ENCODE data around the gene AHNAK. TPM values are rescaled to one million over a fixed set of nuclear protein-coding genes. Genes with fewer than 3 reads are reported as not detected.

AHNAK gene
- total RNA-seq, 2 experiments from 2014 or later: 0.21 to 0.28 TPM

GRCh38 chr11:62514151-62514550 is 32.5 kb downstream of the AHNAK start:
- Histone ChIP-seq H3K9me3 (ENCODE audit: low read length) (no peaks in the 10 kb centered on the region), H3K79me2 (ENCODE audit: insufficient read depth, low read depth, low read length) (no peaks in the 10 kb centered on the region), H3K4me2 (ENCODE audit: low read length) (no peak overlapping the region), H3K9me2 (ENCODE audit: insufficient read depth, low read length) (no peaks in the 10 kb centered on the region), H2AFZ (ENCODE audit: low read length) (no peak overlapping the region), H4K20me1 (ENCODE audit: insufficient read depth, low read length) (no peaks in the 10 kb centered on the region), H3K27ac (ENCODE audit: low read depth, low read length, poor library complexity, severe bottlenecking) (no peak overlapping the region), H3K36me3 (ENCODE audit: insufficient read depth, low read length) (no peaks in the 10 kb centered on the region), H3K4me3 (ENCODE audit: low read depth, low read length, poor library complexity, severe bottlenecking) (no peak overlapping the region), H3K4me1 (ENCODE audit: insufficient read depth, low read length, poor library complexity, severe bottlenecking) (no peaks in the 10 kb centered on the region)
- intact Hi-C loops (cut with micrococcal nuclease; ENCODE audit: unreplicated experiment): no loop called here
- ChIA-PET POLR2A (no interaction called here), CTCF (ENCODE audit: unreplicated experiment) (no interaction called here)
- TF ChIP-seq, protein P1, sequence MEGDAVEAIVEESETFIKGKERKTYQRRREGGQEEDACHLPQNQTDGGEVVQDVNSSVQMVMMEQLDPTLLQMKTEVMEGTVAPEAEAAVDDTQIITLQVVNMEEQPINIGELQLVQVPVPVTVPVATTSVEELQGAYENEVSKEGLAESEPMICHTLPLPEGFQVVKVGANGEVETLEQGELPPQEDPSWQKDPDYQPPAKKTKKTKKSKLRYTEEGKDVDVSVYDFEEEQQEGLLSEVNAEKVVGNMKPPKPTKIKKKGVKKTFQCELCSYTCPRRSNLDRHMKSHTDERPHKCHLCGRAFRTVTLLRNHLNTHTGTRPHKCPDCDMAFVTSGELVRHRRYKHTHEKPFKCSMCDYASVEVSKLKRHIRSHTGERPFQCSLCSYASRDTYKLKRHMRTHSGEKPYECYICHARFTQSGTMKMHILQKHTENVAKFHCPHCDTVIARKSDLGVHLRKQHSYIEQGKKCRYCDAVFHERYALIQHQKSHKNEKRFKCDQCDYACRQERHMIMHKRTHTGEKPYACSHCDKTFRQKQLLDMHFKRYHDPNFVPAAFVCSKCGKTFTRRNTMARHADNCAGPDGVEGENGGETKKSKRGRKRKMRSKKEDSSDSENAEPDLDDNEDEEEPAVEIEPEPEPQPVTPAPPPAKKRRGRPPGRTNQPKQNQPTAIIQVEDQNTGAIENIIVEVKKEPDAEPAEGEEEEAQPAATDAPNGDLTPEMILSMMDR (conservative IDR thresholded peaks at IDR 0.05; ENCODE audit: low read length): no peak
- no peak for TF ChIP-seq EZH2phosphoT487 (IDR thresholded peaks at IDR 0.05; ENCODE audit: borderline replicate concordance, low read depth, low read length)
- DNase-seq (ENCODE audit: low spot score): no peak
- no TSS peak for BruUV-seq (replicated peaks)

GRCh38 chr11:62513626-62514025 is 33.0 kb downstream of the AHNAK start:
- Histone ChIP-seq H3K4me1 (ENCODE audit: insufficient read depth, low read length, poor library complexity, severe bottlenecking) (no peaks in the 10 kb centered on the region), H3K9me2 (ENCODE audit: insufficient read depth, low read length) (no peaks in the 10 kb centered on the region), H3K27ac (ENCODE audit: low read depth, low read length, poor library complexity, severe bottlenecking) (no peak overlapping the region), H3K79me2 (ENCODE audit: insufficient read depth, low read depth, low read length) (no peaks in the 10 kb centered on the region), H4K20me1 (ENCODE audit: insufficient read depth, low read length) (no peaks in the 10 kb centered on the region), H3K4me2 (ENCODE audit: low read length) (no peak overlapping the region), H2AFZ (ENCODE audit: low read length) (no peak overlapping the region), H3K4me3 (ENCODE audit: low read depth, low read length, poor library complexity, severe bottlenecking) (no peak overlapping the region), H3K36me3 (ENCODE audit: insufficient read depth, low read length) (no peaks in the 10 kb centered on the region), H3K9me3 (ENCODE audit: low read length) (no peaks in the 10 kb centered on the region)
- DNase-seq (ENCODE audit: low spot score): no peak
- TF ChIP-seq EZH2phosphoT487 (IDR thresholded peaks at IDR 0.05; ENCODE audit: borderline replicate concordance, low read depth, low read length): no peak
- TF ChIP-seq, protein P1 (conservative IDR thresholded peaks at IDR 0.05; ENCODE audit: low read length): no peak
- CTCF ChIA-PET (ENCODE audit: unreplicated experiment): no interaction called here
- intact Hi-C loops (cut with micrococcal nuclease; ENCODE audit: unreplicated experiment): no loop called here
- no TSS peak for BruUV-seq (replicated peaks)
- POLR2A ChIA-PET: no interaction called here

DNA sequence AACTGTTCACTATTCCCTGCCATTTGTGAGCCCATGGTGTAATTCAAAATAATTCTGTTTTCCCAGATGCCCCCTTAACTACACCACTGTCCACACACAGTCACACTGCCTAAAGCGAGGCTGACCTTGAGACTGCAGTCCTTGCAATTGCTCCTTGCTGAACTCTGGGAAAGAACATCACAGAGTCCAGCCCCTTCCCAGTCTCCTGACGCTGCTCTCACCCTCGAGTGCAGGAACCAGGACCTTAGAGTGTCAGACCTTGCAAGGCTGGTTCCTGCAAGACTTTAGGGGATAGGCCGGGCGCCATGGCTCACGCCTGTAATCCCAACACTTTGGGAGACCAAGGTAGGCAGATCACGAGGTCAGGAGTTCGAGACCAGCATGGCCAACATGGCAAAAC is 33.6 kb downstream of the AHNAK start:
- TF ChIP-seq, protein P1 (conservative IDR thresholded peaks at IDR 0.05; ENCODE audit: low read length): no peak
- TF ChIP-seq EZH2phosphoT487 (IDR thresholded peaks at IDR 0.05; ENCODE audit: borderline replicate concordance, low read depth, low read length): no peak
- Histone ChIP-seq H3K4me3 (ENCODE audit: low read depth, low read length, poor library complexity, severe bottlenecking) (no peak overlapping the region), H3K27ac (ENCODE audit: low read depth, low read length, poor library complexity, severe bottlenecking) (no peak overlapping the region), H2AFZ (ENCODE audit: low read length) (no peak overlapping the region), H3K79me2 (ENCODE audit: insufficient read depth, low read depth, low read length) (no peaks in the 10 kb centered on the region), H3K4me1 (ENCODE audit: insufficient read depth, low read length, poor library complexity, severe bottlenecking) (no peaks in the 10 kb centered on the region), H4K20me1 (ENCODE audit: insufficient read depth, low read length) (no peaks in the 10 kb centered on the region), H3K36me3 (ENCODE audit: insufficient read depth, low read length) (no peaks in the 10 kb centered on the region), H3K9me2 (ENCODE audit: insufficient read depth, low read length) (no peaks in the 10 kb centered on the region), H3K4me2 (ENCODE audit: low read length) (no peak overlapping the region), H3K9me3 (ENCODE audit: low read length) (no peaks in the 10 kb centered on the region)
- BruUV-seq (replicated peaks): no TSS peak
- POLR2A ChIA-PET: interaction anchor here (0.7 kb wide), 1 partner anchor 79 kb away, joined by 4 read pairs; no protein-coding TSS in a partner anchor
- intact Hi-C loops (cut with micrococcal nuclease; ENCODE audit: unreplicated experiment): no loop called here
- DNase-seq (ENCODE audit: low spot score): no peak
- CTCF ChIA-PET (ENCODE audit: unreplicated experiment): no interaction called here

Data from OCI-LY7 (cell line).